ENCODE measurements around the gene AFAP1.

Gene AFAP1, protein sequence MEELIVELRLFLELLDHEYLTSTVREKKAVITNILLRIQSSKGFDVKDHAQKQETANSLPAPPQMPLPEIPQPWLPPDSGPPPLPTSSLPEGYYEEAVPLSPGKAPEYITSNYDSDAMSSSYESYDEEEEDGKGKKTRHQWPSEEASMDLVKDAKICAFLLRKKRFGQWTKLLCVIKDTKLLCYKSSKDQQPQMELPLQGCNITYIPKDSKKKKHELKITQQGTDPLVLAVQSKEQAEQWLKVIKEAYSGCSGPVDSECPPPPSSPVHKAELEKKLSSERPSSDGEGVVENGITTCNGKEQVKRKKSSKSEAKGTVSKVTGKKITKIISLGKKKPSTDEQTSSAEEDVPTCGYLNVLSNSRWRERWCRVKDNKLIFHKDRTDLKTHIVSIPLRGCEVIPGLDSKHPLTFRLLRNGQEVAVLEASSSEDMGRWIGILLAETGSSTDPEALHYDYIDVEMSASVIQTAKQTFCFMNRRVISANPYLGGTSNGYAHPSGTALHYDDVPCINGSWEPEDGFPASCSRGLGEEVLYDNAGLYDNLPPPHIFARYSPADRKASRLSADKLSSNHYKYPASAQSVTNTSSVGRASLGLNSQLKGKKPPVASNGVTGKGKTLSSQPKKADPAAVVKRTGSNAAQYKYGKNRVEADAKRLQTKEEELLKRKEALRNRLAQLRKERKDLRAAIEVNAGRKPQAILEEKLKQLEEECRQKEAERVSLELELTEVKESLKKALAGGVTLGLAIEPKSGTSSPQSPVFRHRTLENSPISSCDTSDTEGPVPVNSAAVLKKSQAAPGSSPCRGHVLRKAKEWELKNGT

DNA sequence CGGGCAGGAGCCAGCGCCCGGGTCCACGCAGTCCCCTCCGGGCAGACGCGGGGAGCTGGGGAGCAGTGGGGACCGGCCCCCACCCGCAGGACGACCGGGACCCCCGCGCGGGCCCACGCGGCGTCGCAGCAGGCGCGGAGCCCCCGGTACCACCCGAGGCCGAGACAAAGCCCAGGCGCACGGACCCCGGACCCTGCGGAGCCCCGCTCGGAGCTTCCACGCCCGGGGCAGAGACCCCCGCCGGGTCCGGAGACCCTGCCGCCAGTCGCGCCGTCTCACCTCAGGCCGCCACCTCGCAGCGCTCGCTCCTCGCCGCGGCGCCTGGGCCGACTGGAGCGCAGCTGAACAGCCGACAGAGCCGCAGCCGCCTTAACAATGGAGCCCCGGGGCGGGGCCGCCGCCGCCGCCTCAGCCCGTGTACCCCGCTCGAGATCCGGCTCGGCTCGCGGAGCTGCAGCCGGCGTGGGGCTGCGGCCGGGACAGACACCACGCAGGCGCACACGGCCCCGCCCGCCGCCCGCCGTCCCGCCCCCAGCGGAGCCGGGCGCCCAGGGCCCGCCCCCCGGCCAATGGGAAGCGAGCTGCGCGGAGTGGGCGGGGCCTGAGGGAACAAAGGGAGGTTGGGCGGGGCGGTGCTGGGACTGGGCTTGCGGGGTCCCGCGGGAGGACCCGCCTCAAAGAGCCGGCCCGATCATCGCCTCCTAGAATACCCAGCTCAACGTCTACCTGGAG lies at the start of gene AFAP1:
TSS of gene AFAP1 (minus strand) at position 485 of the 732 bp plus-strand sequence. CDS start 67,783 bp downstream, outside the sequence.
- peak; percentile 64 for DNase-seq (ENCODE audit: low read depth, low spot score)

DNA sequence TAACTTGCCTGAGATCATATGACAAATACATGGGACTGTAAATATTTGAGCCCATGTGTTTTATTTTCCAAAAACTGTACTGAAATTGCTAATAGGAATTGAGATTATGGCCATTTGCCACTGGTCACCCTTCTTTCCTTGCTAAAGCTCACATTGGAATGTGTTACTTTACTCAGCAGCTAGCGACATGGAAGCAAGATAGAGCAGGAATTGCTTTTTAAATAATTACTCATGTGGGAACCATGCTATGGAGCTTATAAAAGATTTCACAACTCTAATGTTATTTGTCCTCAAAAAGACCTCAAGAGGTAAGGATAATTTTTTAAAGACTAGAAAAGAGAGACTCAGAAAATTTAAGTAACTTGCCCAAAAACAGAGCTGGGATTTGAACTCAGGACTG lies 48.8 kb upstream of the AFAP1 start:
- DNase-seq (ENCODE audit: low read depth, low spot score) = no peak

DNA sequence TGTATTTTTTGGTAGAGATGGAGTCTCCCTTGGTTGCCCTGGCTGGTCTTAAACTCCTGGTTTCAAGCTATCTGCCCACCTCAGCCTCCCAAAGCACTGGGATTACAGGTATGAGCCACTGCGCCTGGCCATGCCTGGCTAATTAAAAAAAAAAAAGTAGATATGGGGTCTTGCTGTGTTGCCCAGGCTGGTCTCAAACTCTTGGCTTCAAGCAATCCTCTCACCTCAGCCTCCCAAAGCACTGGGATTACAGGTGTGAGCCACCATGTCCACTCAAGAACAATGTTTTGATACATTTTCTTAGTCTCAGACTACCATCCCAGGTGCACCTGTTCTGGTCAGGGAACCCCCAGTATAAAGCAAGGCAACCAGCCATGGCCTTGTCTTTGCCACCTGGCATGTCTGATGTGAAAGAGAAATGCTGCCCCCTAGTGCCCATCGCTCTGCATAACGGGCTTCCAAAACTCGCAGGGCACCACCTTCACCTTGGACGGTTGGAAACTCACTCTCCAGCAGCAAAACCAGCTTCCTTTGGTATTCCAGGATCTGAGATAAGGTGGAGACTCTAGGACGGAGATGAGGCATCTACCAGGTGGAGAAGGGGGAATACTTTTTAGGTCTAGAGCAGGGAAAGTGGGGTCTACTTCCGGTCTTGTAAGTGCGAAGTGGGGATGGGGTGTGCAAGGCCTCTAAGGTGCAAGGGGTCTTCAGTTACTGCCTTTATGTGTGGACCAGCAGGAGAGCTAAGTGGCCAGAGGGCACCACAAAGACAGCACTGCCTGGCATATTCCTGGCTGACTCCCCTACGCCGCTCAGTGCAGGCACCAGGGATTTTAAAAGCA lies 47.7 kb upstream of the AFAP1 start:
- DNase-seq (ENCODE audit: low read depth, low spot score) = peak; percentile 57

DNA sequence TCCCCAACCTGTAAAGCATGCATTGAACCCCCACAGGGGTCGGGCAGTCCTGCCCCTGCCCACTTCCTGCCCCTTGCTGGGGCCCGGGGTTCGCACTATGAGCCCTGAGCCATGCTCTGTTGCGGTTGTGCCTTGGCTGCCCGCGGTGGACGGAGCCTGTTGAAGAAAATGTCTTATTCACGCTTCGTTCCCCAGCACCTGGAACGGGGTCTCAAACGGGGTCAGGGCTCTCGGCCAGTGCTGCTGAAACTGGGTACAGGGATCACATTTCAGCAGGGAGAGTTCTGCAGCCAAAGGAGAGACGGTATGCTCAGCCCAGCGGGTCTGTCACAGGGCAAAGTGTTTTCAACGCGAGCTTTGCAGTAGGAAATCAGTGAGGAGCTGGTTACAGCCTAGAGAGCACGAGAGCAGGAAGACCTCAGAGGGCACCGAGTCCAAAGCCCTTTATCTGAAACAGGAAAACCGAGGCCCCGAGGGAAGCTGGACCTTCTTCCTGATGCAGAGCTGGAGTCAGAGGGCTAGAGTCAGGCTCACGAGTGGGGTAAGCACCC lies 46.3 kb upstream of the AFAP1 start:
- DNase-seq (ENCODE audit: low read depth, low spot score) = no peak

DNA sequence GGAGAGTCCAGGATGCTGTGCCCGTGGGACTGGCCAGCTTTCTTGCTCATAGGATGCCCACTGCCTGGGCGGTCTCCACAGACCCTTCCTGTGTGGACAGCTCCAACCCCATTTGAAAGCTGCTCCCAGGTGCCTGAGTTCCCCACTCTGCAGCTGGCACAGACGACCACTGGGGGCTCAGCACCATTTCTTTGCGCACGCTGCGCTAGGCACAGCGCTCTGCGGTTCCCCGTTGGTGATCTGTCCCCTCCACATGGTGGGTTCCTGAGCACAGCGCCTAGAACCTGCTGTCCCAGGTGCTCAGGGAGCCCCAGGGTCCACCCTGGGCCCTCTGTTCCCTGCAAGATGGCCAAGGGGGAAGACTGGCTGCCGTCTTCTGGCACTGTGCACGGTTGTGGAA lies 45.4 kb upstream of the AFAP1 start:
- DNase-seq (ENCODE audit: low read depth, low spot score) = no peak

DNA sequence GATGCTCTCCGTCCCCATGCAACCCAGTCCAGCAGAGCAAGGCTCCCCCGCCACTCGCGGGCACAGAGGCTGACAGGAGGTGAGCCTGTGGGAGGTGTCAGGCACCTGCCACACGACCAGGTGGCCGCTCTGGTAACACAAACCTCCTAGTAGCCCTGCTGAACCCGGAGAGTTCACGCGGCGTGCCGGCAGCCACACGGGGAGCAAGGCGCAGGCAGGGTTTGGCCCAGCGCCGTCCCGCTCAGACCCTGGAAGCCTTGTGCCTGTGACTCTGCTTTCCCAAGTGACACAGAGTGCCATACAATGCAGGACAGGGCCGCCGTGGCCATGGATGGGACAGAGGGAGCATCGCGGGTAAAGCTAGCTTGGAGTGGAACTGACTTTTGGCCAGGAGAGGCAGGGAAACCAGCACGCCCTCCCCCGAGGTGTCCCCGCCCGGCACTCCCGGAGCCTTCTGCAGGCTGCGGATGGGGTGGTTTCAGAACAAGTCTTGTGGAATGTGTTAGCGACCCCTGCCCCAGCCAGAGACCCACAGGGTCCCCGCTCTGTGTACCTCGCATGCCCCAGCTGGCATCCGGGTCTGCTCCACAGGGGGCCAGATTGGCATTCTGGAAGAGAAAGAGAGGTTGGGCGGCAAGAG lies 44.7 kb upstream of the AFAP1 start:
- no peak for DNase-seq (ENCODE audit: low read depth, low spot score)

DNA sequence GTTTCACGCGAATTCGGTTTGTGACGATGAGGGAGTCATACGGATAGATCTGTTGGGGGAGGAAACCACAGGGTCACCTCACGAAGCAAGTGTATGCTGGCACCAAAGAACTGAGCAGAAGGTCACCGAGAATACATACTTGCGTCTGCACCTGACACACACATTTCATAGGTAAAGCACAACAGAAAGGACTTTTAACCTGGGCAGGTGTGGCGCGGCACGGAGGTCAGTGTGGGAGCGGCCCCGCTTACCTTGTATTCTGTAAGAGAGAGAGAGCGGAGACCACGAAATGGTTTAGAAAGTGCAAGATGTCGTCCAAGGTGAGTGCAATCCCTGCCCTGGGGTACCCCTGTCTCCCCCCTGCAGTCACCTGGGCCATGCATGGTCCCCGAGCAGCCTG lies 43.6 kb upstream of the AFAP1 start:
- DNase-seq (ENCODE audit: low read depth, low spot score) = no peak

DNA sequence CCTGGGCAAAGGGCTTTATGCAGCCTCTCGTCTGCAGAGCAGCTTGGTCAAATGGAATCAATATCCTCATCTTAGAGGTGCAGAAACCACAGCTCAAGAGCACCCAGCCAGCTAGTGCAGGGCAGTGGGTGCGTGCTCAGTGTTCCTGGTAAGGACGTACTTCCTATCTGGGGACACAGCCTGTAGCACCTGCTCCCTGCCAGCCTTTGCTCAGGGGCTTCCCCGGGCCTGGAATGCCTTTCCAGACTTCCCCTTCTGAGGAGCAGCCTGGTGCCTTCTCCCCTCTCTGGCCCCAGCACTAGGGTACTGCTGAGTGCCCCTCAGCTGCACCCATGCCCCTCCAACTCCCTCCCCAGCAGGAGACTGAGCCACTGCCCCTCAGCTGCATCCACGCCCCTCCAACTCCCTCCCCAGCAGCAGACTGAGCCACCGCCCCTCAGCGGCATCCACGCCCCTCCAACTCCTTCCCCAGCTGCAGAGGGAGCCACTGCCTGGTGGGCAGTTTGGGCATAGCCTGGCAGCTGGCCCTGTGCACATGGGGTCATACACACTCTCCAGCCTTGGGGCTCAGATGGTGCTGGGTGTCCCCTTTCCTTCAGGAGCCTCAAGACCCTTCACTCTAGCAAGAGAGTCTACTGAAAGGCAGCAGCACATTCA lies 42.2 kb upstream of the AFAP1 start:
- no peak for DNase-seq (ENCODE audit: low read depth, low spot score)

DNA sequence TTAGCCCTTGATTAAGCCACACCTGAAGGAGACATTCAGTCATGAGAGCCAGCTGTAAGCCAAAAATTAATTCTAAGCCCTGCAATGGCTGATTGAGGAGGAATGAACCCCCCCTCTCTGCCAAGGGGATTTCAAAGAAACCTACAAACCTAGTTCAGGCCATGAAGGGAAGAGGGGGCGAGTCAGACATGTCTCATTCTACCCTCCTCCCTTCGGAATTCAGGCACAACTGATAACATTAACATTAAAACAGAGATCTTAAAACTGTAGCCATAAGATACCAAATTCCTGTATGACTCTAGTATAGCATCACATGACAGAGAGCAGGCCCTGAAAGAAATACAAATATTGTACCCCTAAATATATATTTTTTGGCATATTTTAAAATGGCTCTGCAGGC lies 40.4 kb upstream of the AFAP1 start:
- no peak for DNase-seq (ENCODE audit: low read depth, low spot score)

DNA sequence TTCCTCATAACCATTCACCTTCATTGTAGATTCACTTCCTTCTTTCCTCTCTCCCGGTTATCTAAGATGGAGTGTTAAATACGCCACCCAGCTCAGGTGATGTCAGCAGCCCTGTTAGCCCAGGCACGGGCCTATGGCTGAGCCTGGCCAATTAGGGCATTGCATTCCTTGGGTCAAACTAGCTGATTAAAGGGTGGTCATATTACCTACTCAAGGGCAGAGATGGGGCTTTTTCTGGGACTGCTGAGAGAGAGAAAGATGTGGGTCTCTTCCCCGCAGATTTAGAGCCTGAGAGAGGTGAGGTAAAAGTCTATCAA lies 39.9 kb upstream of the AFAP1 start:
- no peak for DNase-seq (ENCODE audit: low read depth, low spot score)

DNA sequence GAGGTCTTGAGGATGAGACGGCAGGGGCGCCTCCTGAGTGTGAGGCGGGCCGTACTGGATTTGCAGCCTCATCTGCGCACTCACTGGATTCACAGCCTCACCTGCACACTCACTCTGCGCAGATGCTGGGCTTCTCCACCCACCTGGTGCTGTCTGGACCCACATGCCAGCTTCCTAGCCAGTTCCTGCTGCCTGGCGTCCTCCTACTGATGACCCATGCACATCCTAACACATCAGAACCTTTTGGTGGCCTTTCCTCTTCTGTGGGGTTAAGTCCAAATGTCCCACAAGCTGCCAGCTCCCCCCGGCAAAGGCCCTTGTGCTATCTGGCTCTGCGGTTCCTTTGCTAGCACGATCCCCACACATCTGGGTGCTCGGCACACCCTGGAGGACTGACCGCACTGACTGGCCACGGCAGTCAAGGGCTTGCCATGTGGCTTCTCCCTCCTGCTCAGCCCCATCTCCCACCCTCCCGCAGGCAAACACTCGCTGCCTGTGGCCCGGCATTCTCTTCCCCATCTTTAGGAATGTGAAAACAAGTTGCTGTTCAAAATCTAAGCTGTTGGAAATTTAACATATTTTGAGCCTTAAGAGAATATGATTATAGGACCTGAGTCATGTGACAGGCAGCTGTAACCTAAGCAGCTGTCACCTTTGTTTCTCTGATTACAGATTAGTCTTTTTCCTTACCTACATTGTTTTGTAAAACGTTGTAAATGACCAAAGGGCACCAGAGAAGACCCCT lies 39.4 kb upstream of the AFAP1 start:
- DNase-seq (ENCODE audit: low read depth, low spot score) = no peak

DNA sequence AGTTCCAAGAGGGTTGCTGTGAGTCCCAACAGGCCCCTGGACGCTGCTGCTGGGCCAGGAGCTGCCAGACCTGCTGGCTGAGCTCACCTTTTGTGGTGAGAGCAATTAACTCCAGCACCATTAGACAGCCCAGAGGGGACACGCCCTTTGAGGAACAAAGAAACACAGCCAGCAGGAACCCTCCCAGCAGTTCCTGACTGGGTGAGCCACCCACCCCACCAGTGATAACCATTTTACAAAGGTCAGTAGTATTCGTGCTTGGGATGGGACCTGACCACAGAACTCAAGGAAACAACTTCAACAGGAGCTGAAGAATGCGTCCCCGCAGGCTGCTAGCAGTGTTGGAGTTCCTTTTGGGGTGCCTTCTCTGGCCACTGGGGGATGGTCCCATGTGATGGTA lies 38.8 kb upstream of the AFAP1 start:
- DNase-seq (ENCODE audit: low read depth, low spot score) = no peak

DNA sequence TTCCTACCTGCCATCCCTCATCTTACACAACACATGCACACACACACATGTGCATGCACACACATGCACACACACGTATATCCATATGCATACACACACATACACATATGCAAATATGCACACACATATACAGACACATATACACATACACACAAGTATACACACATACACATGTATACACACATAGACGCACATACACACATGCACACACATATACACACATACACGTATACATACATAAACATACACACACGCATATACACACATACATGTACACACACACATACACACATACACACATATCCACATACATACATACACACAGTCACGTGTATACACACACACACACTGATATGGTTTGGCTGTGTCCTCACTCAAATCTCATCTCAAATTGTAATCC lies 37.0 kb upstream of the AFAP1 start:
- no peak for DNase-seq (ENCODE audit: low read depth, low spot score)

DNA sequence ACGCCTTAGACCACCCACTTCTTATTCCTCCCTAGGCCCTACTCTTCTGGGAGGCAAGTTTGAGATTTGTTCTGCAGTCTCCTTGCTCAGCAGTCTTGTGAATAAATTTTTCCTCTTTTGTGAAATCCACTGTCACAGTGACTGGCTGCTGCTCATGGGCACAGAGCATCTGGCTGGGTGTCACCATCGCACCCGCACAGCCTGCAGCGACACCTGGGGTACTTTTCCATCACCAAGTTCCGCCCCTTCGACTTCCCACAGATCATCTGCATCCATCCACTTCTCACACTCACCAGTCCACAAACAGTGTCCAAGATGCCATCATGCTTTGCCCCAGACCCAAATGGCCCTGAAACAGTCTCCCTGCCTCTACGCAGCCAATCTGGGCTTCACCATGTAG lies 36.4 kb upstream of the AFAP1 start:
- DNase-seq (ENCODE audit: low read depth, low spot score) = no peak

DNA sequence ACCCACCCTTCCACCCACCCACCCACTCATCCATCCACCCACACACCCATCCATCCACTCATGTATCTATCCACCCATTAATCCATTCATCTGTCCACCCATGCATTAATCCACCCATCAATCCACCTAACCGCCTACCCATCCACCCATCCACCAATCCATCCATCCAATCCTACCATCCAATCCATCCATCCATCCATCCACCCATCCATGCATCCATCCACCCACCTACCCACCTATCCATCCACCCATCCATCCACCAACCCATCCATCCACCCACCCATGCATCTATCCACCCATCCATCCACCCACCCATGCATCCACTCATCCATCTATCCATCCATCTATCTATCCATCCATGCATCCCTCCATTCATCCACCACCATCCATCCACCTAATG lies 34.8 kb upstream of the AFAP1 start:
- no peak for DNase-seq (ENCODE audit: low read depth, low spot score)

DNA sequence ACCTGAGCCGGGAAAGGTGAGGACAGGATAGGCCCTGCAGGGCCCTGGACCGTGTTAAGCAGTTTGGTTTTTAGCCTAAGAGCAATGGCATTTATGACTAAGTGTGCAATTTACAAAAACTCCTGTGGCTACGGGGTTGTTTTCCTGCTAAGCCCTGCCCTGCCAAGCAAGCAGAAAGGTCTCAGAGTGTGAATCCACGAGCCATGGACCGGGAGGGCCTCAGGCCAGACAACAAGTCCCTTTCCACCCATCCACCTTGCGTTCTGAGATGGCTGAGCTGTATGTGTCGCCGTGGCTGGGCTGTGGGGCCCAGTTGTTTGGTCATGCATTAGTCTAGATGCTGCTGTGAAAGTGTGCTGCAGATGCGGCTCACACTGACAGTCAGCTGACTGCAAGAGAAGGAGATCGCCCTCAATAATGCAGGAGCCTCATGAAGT lies 33.9 kb upstream of the AFAP1 start:
- DNase-seq (ENCODE audit: low read depth, low spot score) = no peak

DNA sequence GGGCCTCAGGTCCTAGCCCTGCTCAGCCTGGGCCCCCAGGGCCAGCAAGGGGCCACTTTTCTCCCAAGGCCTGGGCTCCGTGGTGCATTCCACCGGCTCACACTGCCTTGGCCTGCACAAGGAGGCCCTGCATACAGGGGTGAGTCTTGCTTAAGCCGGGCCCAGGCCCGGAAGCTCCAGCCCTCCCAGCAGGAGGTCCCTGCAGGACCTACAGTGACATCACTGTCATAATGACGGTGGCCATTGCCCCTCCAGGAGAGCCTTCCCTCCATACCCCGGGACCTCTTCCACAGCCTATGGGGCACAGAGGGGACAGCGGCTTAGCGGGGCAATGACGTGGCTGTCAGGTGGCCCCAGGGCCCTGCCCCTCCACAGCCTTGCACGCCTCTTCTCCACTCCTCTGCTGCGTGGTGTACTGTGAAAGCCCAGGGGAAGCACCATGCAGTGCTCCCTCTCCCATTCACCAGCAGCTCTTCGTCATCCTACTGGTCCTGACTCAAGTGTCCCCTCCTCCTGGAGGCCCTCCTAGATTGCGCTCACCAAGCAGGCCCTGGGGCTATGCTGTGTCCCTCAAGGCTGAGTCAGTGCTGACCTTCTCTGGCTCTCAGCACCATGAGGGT lies 32.3 kb upstream of the AFAP1 start:
- DNase-seq (ENCODE audit: low read depth, low spot score) = no peak

DNA sequence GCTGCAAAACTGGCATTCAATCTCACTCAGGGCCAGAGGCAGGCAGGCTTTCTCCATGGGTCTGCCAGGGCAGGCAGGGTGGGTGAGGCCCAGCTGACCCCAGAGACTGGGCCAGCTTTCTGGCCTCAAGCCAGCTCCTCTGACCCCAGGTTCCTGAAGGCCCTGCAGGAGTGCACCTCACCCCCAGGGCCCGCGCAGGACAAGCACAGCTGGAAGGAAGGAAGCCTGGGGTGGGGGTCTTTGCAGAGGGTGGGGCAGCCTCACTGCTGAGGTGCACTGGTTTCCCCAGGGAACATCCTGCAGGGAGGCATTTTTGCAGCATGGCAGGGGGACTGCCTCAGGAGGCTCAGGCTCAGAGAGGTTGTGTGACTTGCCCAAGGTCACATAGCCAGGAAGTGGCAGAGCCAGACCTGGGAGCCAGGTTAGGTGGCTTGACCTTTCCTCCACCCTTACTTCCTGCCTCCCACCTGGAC lies 31.5 kb upstream of the AFAP1 start:
- no peak for DNase-seq (ENCODE audit: low read depth, low spot score)
